DOHH2 (cell line): Measurements from ENCODE around the gene MCF2L.

Source experiments
- H3F3A ChIP-seq: fragments of 200-600 bp; sonication (generic), shearing (Covaris generic); 2 replicates; pipeline ENCODE4 v1.6.0; 2016; ENCODE audit warnings: antibody characterized with exemption, mild to moderate bottlenecking; ENCODE audit not compliant: control insufficient read depth, insufficient read depth
- H3K27ac ChIP-seq: fragments of 200-600 bp; sonication (generic); 2 replicates; pipeline ENCODE4 v1.5.1; 2014; ENCODE audit warnings: low read depth, mild to moderate bottlenecking, low read length, moderate library complexity
- H3K27me3 ChIP-seq: fragments of 200-600 bp; sonication (generic); 2 replicates; pipeline ENCODE4 v1.6.1; 2014; ENCODE audit warnings: mild to moderate bottlenecking, low read length, mixed read lengths; ENCODE audit not compliant: control insufficient read depth
- H3K36me3 ChIP-seq: fragments of 200-600 bp; sonication (generic); 2 replicates; pipeline ENCODE4 v1.6.1; 2014; ENCODE audit warnings: mild to moderate bottlenecking, low read length, moderate library complexity, mixed read lengths; ENCODE audit not compliant: control insufficient read depth
- H3K4me1 ChIP-seq: fragments of 200-600 bp; sonication (generic); 2 replicates; pipeline ENCODE4 v1.6.1; 2014; ENCODE audit warnings: mild to moderate bottlenecking, low read length, mixed read lengths; ENCODE audit not compliant: control insufficient read depth
- H3K4me2 ChIP-seq: fragments of 200-600 bp; sonication (generic); 2 replicates; pipeline ENCODE4 v1.6.0; 2014; ENCODE audit warnings: mild to moderate bottlenecking, low read length, moderate library complexity
- H3K4me3 ChIP-seq: fragments of 200-600 bp; sonication (generic); 2 replicates; pipeline ENCODE4 v1.5.1; 2014; ENCODE audit warnings: mild to moderate bottlenecking, low read length, mixed read lengths
- H3K79me2 ChIP-seq: fragments of 200-600 bp; sonication (generic); 2 replicates; pipeline ENCODE4 v1.6.1; 2014; ENCODE audit warnings: mild to moderate bottlenecking, low read length, mixed read lengths; ENCODE audit not compliant: control insufficient read depth
- H3K9me2 ChIP-seq: fragments of 200-600 bp; sonication (generic); replicated peaks from 2 replicates; pipeline ENCODE4 v1.6.1; 2014; ENCODE audit warnings: mild to moderate bottlenecking, low read length, mixed read lengths; ENCODE audit not compliant: control insufficient read depth
- H3K9me3 ChIP-seq: fragments of 200-600 bp; sonication (generic); 2 replicates; pipeline ENCODE4 v1.6.1; 2014; ENCODE audit warnings: antibody characterized with exemption, low read length, mixed read lengths; ENCODE audit not compliant: control insufficient read depth, insufficient read depth
- H4K20me1 ChIP-seq: fragments of 200-600 bp; sonication (generic); 2 replicates; pipeline ENCODE4 v1.6.0; 2014; ENCODE audit warnings: low read depth, mild to moderate bottlenecking, antibody characterized with exemption, low read length, moderate library complexity; ENCODE audit not compliant: control insufficient read depth, insufficient read depth
- CTCF ChIP-seq: fragments of 200-600 bp; sonication (generic); IDR thresholded peaks from one replicate; pipeline ENCODE4 v1.5.1; 2014; ENCODE audit warnings: antibody characterized with exemption, mild to moderate bottlenecking, low read depth, low read length; ENCODE audit not compliant: poor library complexity, severe bottlenecking
- EZH2phosphoT487 ChIP-seq: fragments of 200-600 bp; sonication (generic); IDR thresholded peaks from 2 replicates; pipeline ENCODE4 v1.6.1; 2017; ENCODE audit warnings: borderline replicate concordance, mild to moderate bottlenecking, antibody characterized with exemption, low read length, moderate library complexity, mixed read lengths

The MCF2L gene

GRCh38 chr13:113031465-113031864, 62.5 kb downstream of the MCF2L start:
- Histone ChIP-seq H3K4me1 (no peaks in the 10 kb centered on the region), H4K20me1 (no peaks in the 10 kb centered on the region), H3K27ac (no peak overlapping the region), H3K9me2 (no peaks in the 10 kb centered on the region), H3K36me3 (no peaks in the 10 kb centered on the region), H3K79me2 (no peaks in the 10 kb centered on the region), H3K4me3 (no peak overlapping the region), H3K4me2 (no peak overlapping the region), H3F3A (no peaks in the 10 kb centered on the region), H3K27me3 (no peaks in the 10 kb centered on the region), H3K9me3 (peaks cover 17% of the 10 kb centered on the region)
- TF ChIP-seq CTCF (no peak), EZH2phosphoT487 (no peak)

- Histone ChIP-seq H3K27me3 (no peaks in the 10 kb centered on the region), H3K36me3 (no peaks in the 10 kb centered on the region), H3K9me3 (peaks cover 17% of the 10 kb centered on the region), H3F3A (no peaks in the 10 kb centered on the region), H3K4me3 (no peak overlapping the region), H3K79me2 (no peaks in the 10 kb centered on the region), H3K4me2 (no peak overlapping the region), H3K27ac (no peak overlapping the region), H4K20me1 (no peaks in the 10 kb centered on the region), H3K4me1 (no peaks in the 10 kb centered on the region), H3K9me2 (no peaks in the 10 kb centered on the region)
- TF ChIP-seq CTCF (no peak), EZH2phosphoT487 (no peak)
Measured at GRCh38 chr13:113032291-113032690, 63.3 kb downstream of the MCF2L start.

- Histone ChIP-seq H3K4me3 (no peak overlapping the region), H3F3A (no peaks in the 10 kb centered on the region), H3K79me2 (no peaks in the 10 kb centered on the region), H4K20me1 (no peaks in the 10 kb centered on the region), H3K9me3 (peaks cover 17% of the 10 kb centered on the region), H3K9me2 (no peaks in the 10 kb centered on the region), H3K27ac (no peak overlapping the region), H3K27me3 (no peaks in the 10 kb centered on the region), H3K4me2 (no peak overlapping the region), H3K36me3 (no peaks in the 10 kb centered on the region), H3K4me1 (no peaks in the 10 kb centered on the region)
- TF ChIP-seq CTCF: no peak
- no peak for TF ChIP-seq EZH2phosphoT487
Measured at GRCh38 chr13:113033054-113033850, 64.2 kb downstream of the MCF2L start.
